Measurements from ENCODE around the gene ZAP70. TPM values are rescaled to one million over a fixed set of nuclear protein-coding genes. Genes with fewer than 3 reads are reported as not detected.
A peak's percentile ranks its signal among the peaks of the same experiment; 100 is the strongest.
"Not testable (repeated sequence)": the region's sequence is repeated elsewhere in the genome, so short reads cannot be mapped to it uniquely, and the experiment has no call there.

The ZAP70 gene
- total RNA-seq, 1 donor from 2014 or later: 3.1 TPM

DNA sequence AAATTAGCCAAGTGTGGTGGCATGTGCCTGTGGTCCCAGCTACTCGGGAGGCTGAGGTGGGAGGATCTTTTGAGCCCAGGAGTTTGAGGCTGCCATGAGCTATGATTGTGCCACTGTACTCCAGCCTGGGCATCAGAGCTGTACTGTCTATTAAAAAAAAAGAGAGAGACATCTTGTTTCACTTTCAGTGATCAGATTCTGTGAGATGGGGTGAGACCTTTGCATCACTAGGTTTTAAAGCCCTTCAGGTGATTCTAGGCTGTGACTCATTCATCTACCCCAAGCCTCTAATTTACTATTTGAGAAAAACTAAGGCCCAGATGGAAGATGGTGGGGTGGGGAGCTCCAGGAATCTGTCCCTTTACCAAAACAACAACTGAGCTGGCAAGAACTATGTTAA lies 36.8 kb upstream of the ZAP70 start:
- Mint-ChIP-seq H3K4me3 (no peak overlapping the region), H3K27ac (no peak overlapping the region), H3K36me3 (peaks cover 8% of the 10 kb centered on the region), H3K27me3 (ENCODE audit: low read depth) (no peaks in the 10 kb centered on the region), H3K4me1 (peaks cover 23% of the 10 kb centered on the region), H3K9me3 (peaks cover 23% of the 10 kb centered on the region)
- DNase-seq (ENCODE audit: low spot score in 2 of 2, unreplicated experiment in 2 of 2): no peak
- TF ChIP-seq CTCF (IDR thresholded peaks at IDR 0.05; ENCODE audit: unreplicated experiment): no peak

- no peak for DNase-seq (ENCODE audit: low spot score in 2 of 2, unreplicated experiment in 2 of 2)
- no peaks in the 10 kb centered on the region for H3K27me3 Mint-ChIP-seq (ENCODE audit: low read depth)
- peaks cover 23% of the 10 kb centered on the region for H3K4me1 Mint-ChIP-seq
- H3K9me3 Mint-ChIP-seq: peaks cover 32% of the 10 kb centered on the region
- H3K36me3 Mint-ChIP-seq: peaks cover 8% of the 10 kb centered on the region
- TF ChIP-seq CTCF (IDR thresholded peaks at IDR 0.05; ENCODE audit: unreplicated experiment): no peak
- no peak overlapping the region for H3K4me3 Mint-ChIP-seq
- H3K27ac Mint-ChIP-seq: no peak overlapping the region
These were observed 35.9 kb upstream of the ZAP70 start for GRCh38 chr2:97677480-97677879.

- H3K27me3 Mint-ChIP-seq (ENCODE audit: low read depth): no peaks in the 10 kb centered on the region
- H3K4me1 Mint-ChIP-seq: peaks cover 19% of the 10 kb centered on the region
- peaks cover 35% of the 10 kb centered on the region for H3K9me3 Mint-ChIP-seq
- no peak for DNase-seq (ENCODE audit: low spot score in 2 of 2, unreplicated experiment in 2 of 2)
- TF ChIP-seq CTCF (IDR thresholded peaks at IDR 0.05; ENCODE audit: unreplicated experiment): no peak
- no peak overlapping the region for H3K4me3 Mint-ChIP-seq
- H3K27ac Mint-ChIP-seq: no peak overlapping the region
- H3K36me3 Mint-ChIP-seq: peaks cover 8% of the 10 kb centered on the region
These were observed 35.1 kb upstream of the ZAP70 start for GRCh38 chr2:97678298-97678697.

DNA sequence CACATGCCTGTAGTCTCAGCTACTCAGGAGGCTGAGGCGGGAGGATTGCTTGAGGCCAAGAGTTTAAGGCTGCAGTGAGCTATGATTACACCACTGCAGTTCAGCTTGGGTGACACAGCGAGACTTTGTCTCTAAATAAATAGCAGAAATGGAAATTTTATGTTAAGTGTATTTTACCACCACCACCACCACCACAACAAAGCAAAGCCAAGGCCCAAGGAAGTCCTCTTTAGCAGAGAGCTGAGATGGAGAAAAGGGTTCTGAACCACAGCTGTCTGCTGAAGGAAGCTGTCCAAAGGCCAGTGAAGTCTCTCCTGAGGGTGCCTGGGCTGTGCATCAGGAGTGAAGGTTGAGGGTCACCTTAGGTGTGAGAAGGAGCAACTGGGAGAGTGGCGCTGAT lies 26.1 kb upstream of the ZAP70 start:
- not testable (repeated sequence) for H3K9me3 Mint-ChIP-seq; H3K4me3 Mint-ChIP-seq; H3K27me3 Mint-ChIP-seq (ENCODE audit: low read depth); H3K36me3 Mint-ChIP-seq; H3K27ac Mint-ChIP-seq
- DNase-seq (ENCODE audit: low spot score in 2 of 2, unreplicated experiment in 2 of 2): peak in 1 of 2 experiments; percentile 2
- peaks cover 15% of the 10 kb centered on the region for H3K4me1 Mint-ChIP-seq

- Mint-ChIP-seq H3K4me1 (peaks cover 15% of the 10 kb centered on the region), H3K36me3 (no peaks in the 10 kb centered on the region), H3K4me3 (no peak overlapping the region), H3K9me3 (peaks cover 5% of the 10 kb centered on the region), H3K27me3 (ENCODE audit: low read depth) (no peaks in the 10 kb centered on the region), H3K27ac (peak overlapping the region; percentile 49)
- TF ChIP-seq CTCF (IDR thresholded peaks at IDR 0.05; ENCODE audit: unreplicated experiment): no peak
- peak in 1 of 2 experiments; percentile 25 for DNase-seq (ENCODE audit: low spot score in 2 of 2, unreplicated experiment in 2 of 2)
These were observed 25.1 kb upstream of the ZAP70 start for GRCh38 chr2:97688062-97688827.

DNA sequence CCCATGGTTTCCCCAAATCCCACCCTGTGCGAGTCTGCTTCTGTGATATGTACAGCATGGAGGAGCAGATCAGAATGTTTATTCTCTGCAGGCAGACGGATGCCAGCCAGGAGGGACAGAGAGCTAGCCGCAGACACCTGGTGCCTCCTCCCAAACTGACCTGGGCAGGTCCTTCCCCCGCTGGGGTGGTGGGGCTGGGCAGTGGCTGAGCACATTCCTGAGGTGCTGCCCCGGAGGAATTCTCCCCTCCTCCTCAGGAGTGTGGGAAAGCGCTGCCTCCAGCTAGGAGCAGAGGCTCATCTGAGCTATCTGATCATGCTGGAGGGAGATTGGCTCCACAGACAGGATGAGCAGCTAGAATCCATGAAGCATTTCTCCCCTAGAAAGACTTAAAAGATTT lies 22.2 kb upstream of the ZAP70 start:
- Mint-ChIP-seq H3K36me3 (no peaks in the 10 kb centered on the region), H3K4me3 (no peak overlapping the region), H3K27ac (peak overlapping the region; percentile 15), H3K4me1 (peaks cover 25% of the 10 kb centered on the region), H3K27me3 (ENCODE audit: low read depth) (no peaks in the 10 kb centered on the region), H3K9me3 (peaks cover 9% of the 10 kb centered on the region)
- DNase-seq (ENCODE audit: low spot score in 2 of 2, unreplicated experiment in 2 of 2): peak in 1 of 2 experiments; percentile 35
- TF ChIP-seq CTCF (IDR thresholded peaks at IDR 0.05; ENCODE audit: unreplicated experiment): no peak
